Chondrocyte (in vitro differentiated cells): Measurements from ENCODE around the gene HAUS5. TPM values are rescaled to one million over a fixed set of nuclear protein-coding genes. Genes with fewer than 3 reads are reported as not detected.

Experiments used
- DNase-seq: peaks from one replicate; pipeline ENCODE4 v3.0.0; 2021; ENCODE audit warnings: mixed read lengths, low spot score
- H3K27ac Mint-ChIP-seq: one replicate; pipeline ENCODE4 v1.8.0; 2021; ENCODE audit warnings: mild to moderate bottlenecking, moderate library complexity, mixed read lengths; ENCODE audit not compliant: unreplicated experiment
- H3K27me3 Mint-ChIP-seq: 2 replicates; pipeline ENCODE4 v1.8.0; 2021; ENCODE audit warnings: low read depth, mixed read lengths
- H3K36me3 Mint-ChIP-seq: 2 replicates; pipeline ENCODE4 v1.8.0; 2021; ENCODE audit warnings: low read depth, mixed read lengths
- H3K4me1 Mint-ChIP-seq: 2 replicates; pipeline ENCODE4 v1.8.0; 2021; ENCODE audit warnings: low read depth, mild to moderate bottlenecking, mixed read lengths
- H3K4me3 Mint-ChIP-seq: one replicate; pipeline ENCODE4 v1.8.0; 2021; ENCODE audit warnings: mild to moderate bottlenecking, moderate library complexity, mixed read lengths; ENCODE audit not compliant: unreplicated experiment
- H3K9me3 Mint-ChIP-seq: 2 replicates; pipeline ENCODE4 v1.8.0; 2021; ENCODE audit warnings: low read depth, mixed read lengths
- CTCF ChIP-seq: fragments of 200-600 bp; sonication (generic); IDR thresholded peaks from 2 replicates; pipeline ENCODE4 v1.5.0; 2021; ENCODE audit warnings: antibody characterized with exemption, mild to moderate bottlenecking, moderate library complexity
- long read RNA-seq: library from polyadenylated mRNA; stranded (forward); transcript quantifications from one replicate; pipeline ENCODE4 v2.0.0, GENCODE V29; 2021
- total RNA-seq: library from RNA; stranded (reverse); gene quantifications from 3 replicates; pipeline ENCODE4 v1.2.1, GENCODE V29; 2021

HAUS5 gene
- total RNA-seq, result 7.7 to 17.2 TPM (median 8.4 TPM) in 3 replicates
- long read RNA-seq, full-length matches to known transcripts, result 17 of 24 reads
- long read RNA-seq, partial matches to known transcripts, result 2 of 24 reads
- long read RNA-seq, other reads (novel, unspliced or antisense), result 5 of 24 reads

- no peak for TF ChIP-seq CTCF
- Mint-ChIP-seq H3K9me3 (peaks cover 7% of the 10 kb centered on the region), H3K4me1 (peaks cover 8% of the 10 kb centered on the region), H3K4me3 (peak within 1 kb of the TSS; percentile 74), H3K27me3 (peaks cover 3% of the 10 kb centered on the region), H3K27ac (peak within 1 kb of the TSS; percentile 45), H3K36me3 (peaks cover 6% of the 10 kb centered on the region)
- DNase-seq, result no peak
Measured at GRCh38 chr19:35612559-35613321, at the start of gene HAUS5. Gene HAUS5, plus strand, starts transcription at chr19:35612735. Its CDS starts 60 bp downstream, at chr19:35612795.

- H3K4me1 Mint-ChIP-seq, result peaks cover 2% of the 10 kb centered on the region
- no peak overlapping the region for H3K4me3 Mint-ChIP-seq
- no peak for TF ChIP-seq CTCF
- H3K36me3 Mint-ChIP-seq, result no peaks in the 10 kb centered on the region
- H3K9me3 Mint-ChIP-seq, result no peaks in the 10 kb centered on the region
- H3K27ac Mint-ChIP-seq, result no peak overlapping the region
- peaks cover 43% of the 10 kb centered on the region for H3K27me3 Mint-ChIP-seq
- no peak for DNase-seq
Measured at GRCh38 chr19:35562776-35563175, 49.8 kb upstream of the HAUS5 start.

GRCh38 chr19:35563207-35563829 lies 49.2 kb upstream of the HAUS5 start, which contains the start of gene ATP4A:
Gene ATP4A, minus strand, starts transcription at chr19:35563658. Its CDS starts 29 bp downstream, at chr19:35563629.
- TF ChIP-seq CTCF, result no peak
- Mint-ChIP-seq H3K9me3 (no peaks in the 10 kb centered on the region), H3K27me3 (peaks cover 42% of the 10 kb centered on the region), H3K36me3 (no peaks in the 10 kb centered on the region), H3K4me1 (no peaks in the 10 kb centered on the region), H3K4me3 (no peak within 1 kb of the TSS), H3K27ac (no peak within 1 kb of the TSS)
- no peak for DNase-seq

GRCh38 chr19:35565016-35565856 lies 47.3 kb upstream of the HAUS5 start:
- no peak for TF ChIP-seq CTCF
- Mint-ChIP-seq H3K4me3 (no peak overlapping the region), H3K27ac (no peak overlapping the region), H3K36me3 (no peaks in the 10 kb centered on the region), H3K9me3 (no peaks in the 10 kb centered on the region), H3K27me3 (peaks cover 30% of the 10 kb centered on the region), H3K4me1 (no peaks in the 10 kb centered on the region)
- DNase-seq, result no peak

GRCh38 chr19:35566738-35567137 lies 45.8 kb upstream of the HAUS5 start:
- H3K4me3 Mint-ChIP-seq, result no peak overlapping the region
- no peaks in the 10 kb centered on the region for H3K4me1 Mint-ChIP-seq
- no peaks in the 10 kb centered on the region for H3K36me3 Mint-ChIP-seq
- H3K27ac Mint-ChIP-seq, result no peak overlapping the region
- H3K27me3 Mint-ChIP-seq, result peaks cover 25% of the 10 kb centered on the region
- no peaks in the 10 kb centered on the region for H3K9me3 Mint-ChIP-seq
- DNase-seq, result no peak
- TF ChIP-seq CTCF, result no peak
